Measurements from ENCODE around the gene MIPOL1.

DNA sequence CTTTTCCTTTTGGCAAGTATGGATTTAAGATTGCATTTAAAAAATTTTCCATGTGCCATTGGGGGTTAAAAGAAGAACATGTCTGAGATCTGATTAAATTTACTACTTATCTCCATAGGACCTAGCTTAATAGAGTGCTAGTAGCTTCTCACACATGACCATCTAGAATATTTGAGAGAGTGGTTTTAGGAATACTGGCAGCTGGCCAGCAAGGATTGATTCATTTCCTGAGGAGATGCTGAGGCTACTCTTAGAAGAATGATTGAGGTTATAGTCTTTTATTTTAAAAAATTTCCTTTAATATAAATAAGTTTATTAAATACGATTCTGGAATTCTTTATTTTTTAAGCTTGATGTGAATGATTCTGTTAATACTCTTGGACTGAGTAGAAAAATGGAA, 56.2 kb downstream of the MIPOL1 start:
- TF ChIP-seq, protein P1, sequence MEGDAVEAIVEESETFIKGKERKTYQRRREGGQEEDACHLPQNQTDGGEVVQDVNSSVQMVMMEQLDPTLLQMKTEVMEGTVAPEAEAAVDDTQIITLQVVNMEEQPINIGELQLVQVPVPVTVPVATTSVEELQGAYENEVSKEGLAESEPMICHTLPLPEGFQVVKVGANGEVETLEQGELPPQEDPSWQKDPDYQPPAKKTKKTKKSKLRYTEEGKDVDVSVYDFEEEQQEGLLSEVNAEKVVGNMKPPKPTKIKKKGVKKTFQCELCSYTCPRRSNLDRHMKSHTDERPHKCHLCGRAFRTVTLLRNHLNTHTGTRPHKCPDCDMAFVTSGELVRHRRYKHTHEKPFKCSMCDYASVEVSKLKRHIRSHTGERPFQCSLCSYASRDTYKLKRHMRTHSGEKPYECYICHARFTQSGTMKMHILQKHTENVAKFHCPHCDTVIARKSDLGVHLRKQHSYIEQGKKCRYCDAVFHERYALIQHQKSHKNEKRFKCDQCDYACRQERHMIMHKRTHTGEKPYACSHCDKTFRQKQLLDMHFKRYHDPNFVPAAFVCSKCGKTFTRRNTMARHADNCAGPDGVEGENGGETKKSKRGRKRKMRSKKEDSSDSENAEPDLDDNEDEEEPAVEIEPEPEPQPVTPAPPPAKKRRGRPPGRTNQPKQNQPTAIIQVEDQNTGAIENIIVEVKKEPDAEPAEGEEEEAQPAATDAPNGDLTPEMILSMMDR (IDR thresholded peaks at IDR 0.05): no peak
- TF ChIP-seq POLR2A (IDR thresholded peaks at IDR 0.05): no peak
- TF ChIP-seq EP300 (IDR thresholded peaks at IDR 0.05): no peak

All from ovary (tissue), 3 donors.